ENCODE measurements around the gene UNK.
A peak's percentile ranks its signal among the peaks of the same experiment; 100 is the strongest.
"Not testable (repeated sequence)": the region's sequence is repeated elsewhere in the genome, so short reads cannot be mapped to it uniquely, and the experiment has no call there.

Gene UNK

DNA sequence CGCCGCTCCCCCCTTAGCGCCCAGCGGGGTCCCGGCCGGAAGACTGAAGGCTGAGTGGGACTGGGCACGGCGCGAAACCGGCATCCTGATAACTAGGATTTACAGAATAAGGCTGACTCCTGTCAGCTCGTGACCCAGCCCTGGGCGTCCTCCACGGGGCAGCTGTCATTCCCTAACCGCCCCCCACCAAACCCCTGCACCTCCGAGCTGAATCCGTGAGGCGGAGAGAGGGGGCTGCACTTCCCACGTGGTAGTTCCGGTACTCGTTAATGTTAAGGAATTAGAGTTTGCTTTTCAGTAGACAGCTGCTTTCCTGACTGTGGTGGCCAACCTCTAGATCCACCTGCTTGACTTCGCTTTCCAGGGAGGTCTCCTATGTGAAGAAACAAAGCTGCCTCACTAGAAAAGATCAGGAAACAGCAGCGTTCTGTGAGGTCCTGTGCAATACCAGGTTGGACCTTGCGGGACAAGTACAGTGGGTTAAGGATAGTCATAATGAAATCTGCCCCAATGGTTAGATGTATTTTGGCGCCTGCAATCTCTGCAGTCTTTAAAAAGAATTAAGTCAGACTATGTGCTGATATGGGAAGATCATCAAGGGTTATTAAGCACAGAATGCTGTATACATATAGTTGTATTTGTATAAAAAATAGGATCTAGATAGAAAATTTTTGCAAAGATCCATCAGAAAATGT lies 71.6 kb downstream of the UNK start:
- peak overlapping the region; percentile 96 for H3K27ac ChIP-seq
- TF ChIP-seq CTCF (conservative IDR thresholded peaks at IDR 0.05) = no peak; the same call in 1 of the 2 replicates

DNA sequence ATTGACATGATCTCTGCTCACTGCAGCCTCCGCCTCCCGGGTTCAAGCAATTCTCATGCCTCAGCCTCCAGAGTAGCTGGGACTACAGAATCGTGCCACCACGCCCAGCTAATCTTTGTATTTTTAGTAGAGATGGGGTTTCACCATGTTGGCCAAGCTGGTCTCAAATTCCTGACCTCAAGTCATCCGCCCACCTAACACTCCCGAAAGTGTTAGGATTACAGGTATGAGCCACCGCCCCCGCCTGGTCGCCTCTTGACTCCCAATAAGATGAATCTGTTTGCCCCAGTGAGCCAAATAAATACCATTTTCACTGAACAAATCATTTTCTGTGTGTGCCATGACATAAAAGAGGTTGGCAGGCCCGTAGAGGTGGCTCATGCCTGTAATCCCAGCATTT lies 74.8 kb downstream of the UNK start:
- H3K27ac ChIP-seq = not testable (repeated sequence)

GRCh38 chr17:75861927-75862317 lies 77.3 kb downstream of the UNK start:
- no peak overlapping the region for H3K27ac ChIP-seq
- TF ChIP-seq CTCF (conservative IDR thresholded peaks at IDR 0.05) = no peak

- TF ChIP-seq CTCF (conservative IDR thresholded peaks at IDR 0.05) = no peak
- no peak overlapping the region for H3K27ac ChIP-seq
Measured at GRCh38 chr17:75864448-75864871, 79.9 kb downstream of the UNK start.

DNA sequence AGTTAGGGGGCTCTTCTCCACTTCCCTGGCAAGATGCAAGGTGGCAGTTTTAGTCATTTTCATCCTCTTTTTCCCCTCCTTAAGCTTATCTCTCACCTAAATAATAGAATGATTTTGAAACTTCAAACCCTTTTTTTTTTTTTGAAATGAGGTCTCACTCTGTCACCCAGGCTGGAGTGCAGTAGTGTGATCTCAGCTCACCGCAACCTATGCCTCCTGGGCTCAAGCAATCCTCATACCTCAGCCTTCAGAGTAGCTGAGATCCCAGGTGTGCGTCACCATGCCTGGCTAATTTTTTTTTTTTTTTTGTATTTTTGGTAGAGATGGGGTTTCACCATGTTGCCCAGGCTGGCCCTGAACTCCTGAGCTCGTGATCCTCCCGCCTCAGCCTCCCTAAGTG lies 80.3 kb downstream of the UNK start:
- H3K27ac ChIP-seq = not testable (repeated sequence)

DNA sequence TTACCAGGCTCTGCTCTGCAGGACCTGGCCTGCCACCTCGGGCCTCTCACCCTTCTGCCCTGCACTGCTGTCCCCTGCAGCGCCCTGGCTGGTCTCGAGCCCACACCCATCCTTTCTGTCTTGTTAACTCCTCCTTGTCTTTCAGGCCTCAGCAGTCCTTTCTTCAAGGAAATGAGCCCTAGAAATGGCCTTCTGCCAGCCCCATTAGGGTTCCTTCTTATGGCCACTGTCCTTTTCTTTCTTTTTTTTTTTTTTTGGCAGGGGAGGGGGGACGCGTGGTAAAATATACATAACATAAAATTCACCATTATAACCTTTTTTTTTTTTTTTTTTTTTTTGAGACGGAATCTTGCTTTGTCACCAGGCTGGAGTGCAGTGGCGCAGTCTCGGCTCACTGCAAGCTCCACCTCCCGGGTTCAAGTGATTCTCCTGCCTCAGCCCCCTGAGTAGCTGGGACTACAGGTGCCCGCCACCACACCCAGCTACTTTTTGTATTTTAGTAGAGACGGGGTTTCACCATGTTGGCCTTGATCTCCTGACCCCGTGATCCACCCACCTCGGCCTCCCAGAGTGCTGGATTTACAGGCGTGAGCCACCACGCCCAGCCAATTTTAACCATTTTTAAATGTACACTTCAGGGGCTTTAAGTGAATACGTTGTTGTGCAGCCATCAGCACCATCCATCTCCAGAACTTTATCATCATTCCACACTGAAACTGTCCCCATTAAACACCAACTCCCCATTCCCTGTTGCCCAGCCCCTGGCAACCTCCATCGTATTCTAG lies 81.0 kb downstream of the UNK start:
- not testable (repeated sequence) for H3K27ac ChIP-seq

GRCh38 chr17:75868730-75869281 lies 84.2 kb downstream of the UNK start:
- H3K27ac ChIP-seq = not testable (repeated sequence)

- no peak overlapping the region for H3K27ac ChIP-seq
- TF ChIP-seq CTCF (conservative IDR thresholded peaks at IDR 0.05) = no peak
Measured at GRCh38 chr17:75869282-75870141, 84.9 kb downstream of the UNK start.

DNA sequence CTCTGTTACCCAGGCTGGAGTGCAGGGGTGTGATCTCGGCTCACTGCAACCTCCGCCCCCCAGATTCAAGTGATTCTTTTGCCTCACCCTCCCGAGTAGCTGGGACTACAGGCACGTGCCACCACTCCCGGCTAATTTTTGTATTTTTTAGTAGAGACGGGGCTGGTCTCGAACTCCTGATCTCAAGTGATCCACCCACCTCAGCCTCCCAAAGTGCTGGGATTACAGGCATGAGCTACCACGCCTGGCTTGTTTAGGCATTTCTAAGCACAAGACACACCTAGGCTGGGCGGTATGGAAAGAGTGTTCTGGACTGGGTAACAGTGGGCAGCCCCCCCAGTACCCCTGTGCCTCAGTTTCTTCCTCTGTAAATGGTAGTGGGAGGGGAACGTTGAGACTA lies 85.6 kb downstream of the UNK start:
- not testable (repeated sequence) for H3K27ac ChIP-seq
